NCI-H460 (cell line): Measurements from ENCODE around the gene TM9SF3. TPM values are rescaled to one million over a fixed set of nuclear protein-coding genes. Genes with fewer than 3 reads are reported as not detected.
"Not testable (repeated sequence)": the region's sequence is repeated elsewhere in the genome, so short reads cannot be mapped to it uniquely, and the experiment has no call there.

Experiments used
- DNase-seq: peaks from one replicate; pipeline ENCODE4 v3.0.0-alpha.2; 2016; ENCODE audit warnings: low read depth; ENCODE audit errors: extremely low read depth
- total RNA-seq: library from RNA; depleted of rRNA; stranded (reverse); fragments of >200 nt; shearing (Covaris generic); gene quantifications from 2 replicates; pipeline ENCODE4 v1.2.3, GENCODE V29; 2014

The TM9SF3 gene
- total RNA-seq, 1 experiment from 2014 or later: 118 TPM

- DNase-seq: no peak
These were observed 15.5 kb downstream of the TM9SF3 start for GRCh38 chr10:96570983-96571964.

- no peak for DNase-seq
These were observed 16.3 kb downstream of the TM9SF3 start for GRCh38 chr10:96570511-96570910.

- no peak for DNase-seq
These were observed 18.4 kb downstream of the TM9SF3 start for GRCh38 chr10:96568402-96568801.

GRCh38 chr10:96565774-96566173, 21.0 kb downstream of the TM9SF3 start:
- DNase-seq: no peak

GRCh38 chr10:96560966-96561887, 25.6 kb downstream of the TM9SF3 start:
- DNase-seq: no peak

GRCh38 chr10:96560489-96560888, 26.3 kb downstream of the TM9SF3 start:
- no peak for DNase-seq

GRCh38 chr10:96556003-96556402, 30.8 kb downstream of the TM9SF3 start:
- peak; percentile 6 for DNase-seq

- no peak for DNase-seq
These were observed 31.5 kb downstream of the TM9SF3 start for GRCh38 chr10:96555330-96555729.

- no peak for DNase-seq
These were observed 38.2 kb downstream of the TM9SF3 start for GRCh38 chr10:96548589-96548988.

- not testable (repeated sequence) for DNase-seq
These were observed 41.3 kb downstream of the TM9SF3 start for GRCh38 chr10:96545558-96545957.

GRCh38 chr10:96541921-96542320, 44.9 kb downstream of the TM9SF3 start:
- no peak for DNase-seq

GRCh38 chr10:96540240-96540639, 46.6 kb downstream of the TM9SF3 start:
- no peak for DNase-seq

- no peak for DNase-seq
These were observed 48.1 kb downstream of the TM9SF3 start for GRCh38 chr10:96538683-96539082.

GRCh38 chr10:96536129-96536528, 50.7 kb downstream of the TM9SF3 start:
- DNase-seq: no peak

- no peak for DNase-seq
These were observed 54.3 kb downstream of the TM9SF3 start for GRCh38 chr10:96532523-96532922.

- DNase-seq: no peak
These were observed 57.1 kb downstream of the TM9SF3 start for GRCh38 chr10:96529634-96530279.

GRCh38 chr10:96524741-96525140, 62.1 kb downstream of the TM9SF3 start:
- DNase-seq: no peak

- DNase-seq: no peak
These were observed 69.5 kb downstream of the TM9SF3 start for GRCh38 chr10:96517284-96517683.

- no peak for DNase-seq
These were observed 70.5 kb downstream of the TM9SF3 start for GRCh38 chr10:96516337-96516736.

GRCh38 chr10:96513698-96514561, 72.9 kb downstream of the TM9SF3 start, which contains the start of gene TLL2:
TLL2 (minus strand) TSS chr10:96513926; CDS start chr10:96513685, 241 bp downstream.
- DNase-seq: peak; percentile 83
